ENCODE results near the gene PJA2. TPM values are rescaled to one million over a fixed set of nuclear protein-coding genes. Genes with fewer than 3 reads are reported as not detected.

Gene PJA2
- total RNA-seq, 2 experiments from 2014 or later = 88.8 to 92.9 TPM

- CTCF ChIA-PET = no interaction called here
- Histone ChIP-seq H3K4me1 (ENCODE audit: insufficient read depth, low read length) (peaks cover 10% of the 10 kb centered on the region), H3K9me3 (ENCODE audit: control insufficient read depth in 1 of 2, insufficient read depth in 1 of 2, low read length in 2 of 2) (peaks cover 0 to 5% of the 10 kb centered on the region in 2 experiments), H3K27me3 (ENCODE audit: control insufficient read depth in 1 of 2, insufficient read depth in 2 of 2, low read length in 2 of 2) (no peaks in the 10 kb centered on the region), H3K36me3 (ENCODE audit: insufficient read depth, low read length) (no peaks in the 10 kb centered on the region), H3K27ac (ENCODE audit: low read depth in 1 of 2, low read length in 2 of 2) (peak overlapping the region; percentile 98 to 99), H3K4me3 (ENCODE audit: low read length) (peak overlapping the region; percentile 92)
- Mint-ChIP-seq H3K27ac (peak overlapping the region; percentile 99), H3K27me3 (no peaks in the 10 kb centered on the region), H3K4me1 (ENCODE audit: low read depth) (peaks cover 40% of the 10 kb centered on the region), H3K9me3 (peaks cover 9% of the 10 kb centered on the region), H3K36me3 (ENCODE audit: low read depth) (peaks cover 41% of the 10 kb centered on the region), H3K4me3 (peak overlapping the region; percentile 100)
- ATAC-seq (ENCODE audit: poor library complexity) (no peak), DNase-seq (no peak)
- POLR2A ChIA-PET = interaction anchor here (0.6 to 3.2 kb wide), 9 partner anchors 8 to 1029 kb away, joined by 3 to 59 read pairs (median 9); partner anchors contain the start of genes FBXL17, FER and MAN2A1
- TF ChIP-seq CTCF (IDR thresholded peaks at IDR 0.05) = no peak
- intact Hi-C loops (cut with DNase I, micrococcal nuclease) = loop anchor here (2.0 to 10.0 kb wide), 4 partner anchors 662 to 1684 kb away; partner anchors contain the start of genes SLC25A46 (in 2 of the 2) and WDR36 (in 1 of the 2)
These were observed 1.4 kb upstream of the PJA2 start for GRCh38 chr5:109411149-109411514.

GRCh38 chr5:109410389-109411148 is 795 bp upstream of the PJA2 start:
- Mint-ChIP-seq H3K27me3 (no peaks in the 10 kb centered on the region), H3K27ac (peak overlapping the region; percentile 99), H3K9me3 (peaks cover 4% of the 10 kb centered on the region), H3K36me3 (ENCODE audit: low read depth) (peaks cover 45% of the 10 kb centered on the region), H3K4me1 (ENCODE audit: low read depth) (peaks cover 46% of the 10 kb centered on the region), H3K4me3 (peak overlapping the region; percentile 100)
- DNase-seq (peak; percentile 12 to 68 (median 31)), ATAC-seq (ENCODE audit: poor library complexity) (no peak)
- intact Hi-C loops (cut with DNase I, micrococcal nuclease) = loop anchor here (1.0 to 10.0 kb wide), 5 partner anchors 662 to 1684 kb away; partner anchors contain the start of genes SLC25A46 (in 2 of the 2) and WDR36 (in 1 of the 2)
- H3K4me1 ChIP-seq (ENCODE audit: insufficient read depth, low read length) = peaks cover 10% of the 10 kb centered on the region
- H3K27ac ChIP-seq (ENCODE audit: low read depth in 1 of 2, low read length in 2 of 2) = peak overlapping the region; percentile 98 to 99
- CTCF ChIA-PET = no interaction called here
- no peaks in the 10 kb centered on the region for H3K27me3 ChIP-seq (ENCODE audit: control insufficient read depth in 1 of 2, insufficient read depth in 2 of 2, low read length in 2 of 2)
- H3K4me3 ChIP-seq (ENCODE audit: low read length) = peak overlapping the region; percentile 92
- H3K9me3 ChIP-seq (ENCODE audit: control insufficient read depth in 1 of 2, insufficient read depth in 1 of 2, low read length in 2 of 2) = peaks cover 0 to 5% of the 10 kb centered on the region in 2 experiments
- POLR2A ChIA-PET = interaction anchor here (0.5 to 3.2 kb wide), 36 partner anchors 8 to 1329 kb away, joined by 3 to 59 read pairs (median 4); partner anchors contain the start of genes FBXL17, FER, MAN2A1 and SLC25A46
- no peak for TF ChIP-seq CTCF (IDR thresholded peaks at IDR 0.05)
- no peaks in the 10 kb centered on the region for H3K36me3 ChIP-seq (ENCODE audit: insufficient read depth, low read length)

- Mint-ChIP-seq H3K36me3 (ENCODE audit: low read depth) (peaks cover 57% of the 10 kb centered on the region), H3K9me3 (peaks cover 1% of the 10 kb centered on the region), H3K27me3 (no peaks in the 10 kb centered on the region), H3K4me1 (ENCODE audit: low read depth) (peaks cover 57% of the 10 kb centered on the region), H3K27ac (peak overlapping the region; percentile 99), H3K4me3 (peak overlapping the region; percentile 100)
- Histone ChIP-seq H3K36me3 (ENCODE audit: insufficient read depth, low read length) (peaks cover 4% of the 10 kb centered on the region), H3K27me3 (ENCODE audit: control insufficient read depth in 1 of 2, insufficient read depth in 2 of 2, low read length in 2 of 2) (no peaks in the 10 kb centered on the region), H3K9me3 (ENCODE audit: control insufficient read depth in 1 of 2, insufficient read depth in 1 of 2, low read length in 2 of 2) (peaks cover 0 to 2% of the 10 kb centered on the region in 2 experiments), H3K27ac (ENCODE audit: low read depth in 1 of 2, low read length in 2 of 2) (peak overlapping the region; percentile 98 to 99), H3K4me3 (ENCODE audit: low read length) (peak overlapping the region; percentile 92), H3K4me1 (ENCODE audit: insufficient read depth, low read length) (peaks cover 12% of the 10 kb centered on the region)
- DNase-seq (peak; percentile 69 to 94 (median 77)), ATAC-seq (ENCODE audit: poor library complexity) (peak; percentile 30)
- CTCF ChIA-PET = interaction anchor here (0.6 to 0.8 kb wide), 2 partner anchors 282 to 665 kb away, joined by 3 read pairs; no protein-coding TSS in a partner anchor
- POLR2A ChIA-PET = interaction anchor here (0.9 to 3.2 kb wide), 29 partner anchors 8 to 1330 kb away, joined by 3 to 59 read pairs (median 6); partner anchors contain the start of genes FBXL17, FER, MAN2A1 and SLC25A46
- no peak for TF ChIP-seq CTCF (IDR thresholded peaks at IDR 0.05)
- intact Hi-C loops (cut with DNase I, micrococcal nuclease) = loop anchor here (1.0 to 10.0 kb wide), 6 partner anchors 30 to 1026 kb away; partner anchors contain the start of genes MAN2A1 (in 2 of the 2) and FBXL17 (in 1 of the 2)
These were observed 557 bp downstream of the PJA2 start for GRCh38 chr5:109408991-109409843.

All from CD4-positive, alpha-beta T cell (primary cell).